ENCODE data around the gene ARHGAP1.

The ARHGAP1 gene

GRCh38 chr11:46692450-46692849 lies 8.0 kb downstream of the ARHGAP1 start:
- DNase-seq: no peak

- DNase-seq: no peak
Observed at GRCh38 chr11:46690702-46691101, 9.7 kb downstream of the ARHGAP1 start.

DNA sequence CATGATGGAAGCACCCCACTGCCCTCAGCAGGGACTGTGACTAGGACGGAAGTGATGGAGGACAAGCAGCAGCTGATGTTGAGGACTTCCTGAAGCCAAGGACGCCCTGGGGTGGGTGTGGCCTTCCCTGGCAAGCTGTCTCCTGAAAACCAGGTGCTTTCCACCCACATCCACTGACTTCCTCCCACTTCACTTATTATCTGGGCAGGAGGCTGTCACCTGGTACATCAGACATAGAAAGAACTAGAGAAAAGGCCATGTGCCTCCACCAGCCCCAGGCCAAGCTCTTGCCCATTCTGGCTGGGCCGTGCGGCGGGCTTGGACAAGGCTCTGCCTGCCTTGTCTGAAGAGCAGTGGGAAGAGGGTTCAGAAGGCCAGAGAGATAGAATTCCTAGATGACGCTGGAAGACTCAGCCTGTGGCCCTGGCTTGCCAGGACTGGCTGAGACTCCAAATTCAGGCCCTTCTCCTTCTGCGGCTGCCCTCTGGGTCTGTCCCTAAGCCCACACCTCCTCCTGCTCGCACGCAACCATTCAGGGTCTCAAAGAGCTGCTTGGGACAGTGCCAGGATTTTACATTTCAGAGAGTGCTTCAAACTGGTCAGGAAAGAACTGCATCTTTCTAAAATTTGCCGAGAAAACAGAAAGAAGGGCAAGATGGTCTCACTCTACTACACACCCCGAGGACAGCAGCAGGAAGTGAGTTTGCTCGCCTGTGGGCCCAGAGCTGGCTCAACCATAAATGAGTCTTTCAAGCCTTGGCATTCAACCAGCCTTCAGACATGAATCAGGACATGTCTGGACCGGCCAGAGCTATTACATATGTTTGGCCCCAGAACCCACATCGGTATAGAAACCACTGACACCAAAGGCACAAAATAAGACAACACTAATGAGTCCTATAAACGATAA lies 13.3 kb downstream of the ARHGAP1 start:
- DNase-seq: no peak

DNA sequence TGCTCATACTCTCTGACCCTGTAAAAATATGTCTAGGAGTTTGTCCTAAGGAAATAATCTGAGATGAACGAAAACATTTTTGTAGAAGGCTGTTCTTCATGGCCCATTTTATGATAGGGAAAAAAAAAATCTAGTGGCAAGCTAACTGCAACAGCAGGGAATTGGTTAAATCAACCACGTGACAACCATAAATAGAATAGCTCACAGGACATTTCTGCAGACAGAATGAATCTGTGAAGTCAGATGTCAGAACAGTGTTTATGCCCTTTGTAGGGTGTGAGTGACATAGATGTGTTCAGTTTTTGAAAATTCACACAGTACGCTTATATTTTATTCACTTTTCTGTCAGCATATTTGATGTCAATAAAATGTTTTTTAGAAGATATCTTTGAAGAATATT lies 16.1 kb downstream of the ARHGAP1 start:
- no peak for DNase-seq

DNA sequence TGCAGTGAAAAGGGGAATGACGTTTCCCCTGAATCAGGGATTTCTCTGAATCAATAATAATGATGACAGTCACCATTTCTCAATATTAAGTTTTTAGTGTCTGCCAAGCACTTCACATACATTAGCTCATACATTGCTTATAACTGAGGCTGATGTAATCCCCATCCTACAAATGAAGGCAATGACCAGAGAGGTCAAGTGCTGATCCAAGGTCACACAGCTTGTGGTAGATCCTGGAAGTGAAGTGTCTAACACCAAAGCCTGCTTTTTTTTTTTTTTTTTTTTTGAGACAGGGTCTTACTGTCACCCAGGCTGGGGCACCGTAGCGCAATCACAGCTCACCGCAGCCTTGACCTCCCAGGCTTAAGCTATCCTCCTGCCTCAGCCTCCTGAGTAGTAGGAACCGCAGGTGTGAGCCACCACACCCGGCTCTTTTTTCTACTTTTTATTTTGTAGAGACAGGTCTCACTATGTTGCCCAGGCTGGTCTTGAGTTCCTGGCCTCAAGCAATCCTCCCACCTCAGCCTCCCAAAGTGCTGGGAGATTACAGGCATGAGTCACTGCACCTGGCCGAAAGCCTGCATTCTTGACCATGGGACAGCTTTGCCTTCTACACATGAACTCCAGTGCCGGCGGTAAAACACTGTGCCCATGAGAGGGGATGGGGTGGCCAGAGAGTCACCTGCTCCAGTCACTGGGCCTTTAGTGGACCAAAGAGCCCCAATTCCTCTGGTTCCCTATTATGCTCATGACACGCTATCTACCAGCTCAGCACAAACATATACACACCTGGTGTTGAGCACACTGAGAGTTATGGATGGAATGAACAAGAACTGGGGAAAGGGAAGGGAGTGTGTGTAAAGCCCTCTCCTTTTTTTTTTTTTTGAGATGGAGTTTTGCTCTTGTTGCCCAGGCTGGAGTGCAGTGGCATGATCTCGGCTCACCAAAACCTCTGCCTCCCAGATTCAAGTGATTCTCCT lies 17.4 kb downstream of the ARHGAP1 start:
- DNase-seq: no peak

DNA sequence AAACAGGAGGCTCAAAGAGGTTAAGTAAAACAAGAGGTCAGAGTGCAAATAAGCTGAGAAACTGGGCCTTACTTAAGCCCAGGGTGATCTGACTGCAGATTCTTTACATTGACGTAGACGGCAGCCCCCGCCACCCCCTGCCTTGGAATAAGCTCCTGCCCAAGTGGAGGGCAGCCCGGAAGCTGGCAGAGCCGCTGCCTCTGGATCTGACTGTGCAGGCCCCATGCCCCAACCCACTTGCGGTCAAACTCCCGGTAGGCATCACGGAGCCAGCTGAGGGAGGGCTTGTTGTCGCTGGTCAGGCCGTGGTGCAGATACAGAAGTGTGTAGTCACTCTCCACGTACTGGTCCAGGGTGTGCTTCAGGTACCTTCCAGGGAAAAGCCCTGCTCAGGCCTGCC lies 18.6 kb downstream of the ARHGAP1 start:
- no peak for DNase-seq

- no peak for DNase-seq
Observed at GRCh38 chr11:46680815-46681214, 19.6 kb downstream of the ARHGAP1 start.

- no peak for DNase-seq
Observed at GRCh38 chr11:46680164-46680760, 20.2 kb downstream of the ARHGAP1 start.

- DNase-seq: no peak
Observed at GRCh38 chr11:46679241-46680163, 20.9 kb downstream of the ARHGAP1 start.

GRCh38 chr11:46678741-46679130 lies 21.7 kb downstream of the ARHGAP1 start:
- no peak for DNase-seq

DNA sequence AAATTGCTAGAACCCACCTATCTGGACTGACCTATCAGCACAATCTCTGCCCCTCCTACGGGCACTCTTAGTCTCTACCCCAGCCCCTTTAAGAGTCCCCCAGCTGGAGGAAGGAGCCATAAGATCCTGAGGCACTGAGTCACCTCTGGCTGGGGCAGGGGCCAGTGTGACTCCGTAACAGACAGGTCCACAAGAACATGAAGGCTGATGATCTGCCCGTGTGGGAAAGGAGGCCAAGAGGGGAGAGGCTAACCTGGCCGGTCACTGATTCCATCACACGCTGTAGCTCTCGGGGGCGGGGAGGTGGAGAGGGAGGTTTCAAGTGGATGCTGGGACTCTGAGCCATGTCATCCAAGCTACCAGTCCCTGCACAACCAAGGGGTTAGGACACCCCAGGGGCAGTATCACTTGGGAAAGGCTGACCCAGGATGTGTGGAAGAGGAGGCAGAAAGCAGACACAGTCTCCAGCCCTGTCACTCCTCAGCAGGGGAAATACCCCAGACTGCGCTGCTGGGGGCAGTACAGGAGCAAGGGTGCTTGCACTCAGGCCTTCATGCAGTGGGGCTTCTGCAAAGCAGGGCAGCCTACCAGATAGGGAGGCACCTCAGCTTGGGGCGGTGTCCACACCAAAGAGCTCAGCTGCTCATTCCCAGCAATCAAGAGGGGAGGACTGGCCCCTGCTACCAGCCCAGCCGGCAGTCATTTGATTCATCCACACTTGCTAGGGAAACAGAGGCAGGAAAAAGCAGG lies 22.3 kb downstream of the ARHGAP1 start:
- no peak for DNase-seq

DNA sequence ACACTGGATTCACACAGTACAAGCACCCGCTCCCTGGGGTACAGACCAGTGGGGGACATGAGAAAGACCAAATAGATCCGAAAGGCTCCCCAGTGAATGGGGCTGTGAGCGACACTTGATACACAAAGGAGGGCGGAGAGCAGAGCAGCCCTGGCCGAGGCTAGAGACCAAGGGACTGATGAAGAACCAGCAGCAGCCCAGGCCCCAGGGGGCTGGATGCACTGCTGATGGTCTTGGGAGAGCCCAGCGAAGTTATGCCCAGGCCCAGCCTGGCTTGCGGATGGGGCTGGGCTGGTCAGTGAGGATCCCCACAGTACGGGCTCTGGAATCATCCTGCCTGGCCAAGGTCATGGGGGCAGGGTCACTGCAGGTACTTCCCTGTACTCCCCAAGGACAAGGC lies 23.2 kb downstream of the ARHGAP1 start:
- no peak for DNase-seq

GRCh38 chr11:46676436-46677158 lies 23.8 kb downstream of the ARHGAP1 start:
- DNase-seq: peak; percentile 14

GRCh38 chr11:46675949-46676348 lies 24.5 kb downstream of the ARHGAP1 start:
- DNase-seq: no peak

DNA sequence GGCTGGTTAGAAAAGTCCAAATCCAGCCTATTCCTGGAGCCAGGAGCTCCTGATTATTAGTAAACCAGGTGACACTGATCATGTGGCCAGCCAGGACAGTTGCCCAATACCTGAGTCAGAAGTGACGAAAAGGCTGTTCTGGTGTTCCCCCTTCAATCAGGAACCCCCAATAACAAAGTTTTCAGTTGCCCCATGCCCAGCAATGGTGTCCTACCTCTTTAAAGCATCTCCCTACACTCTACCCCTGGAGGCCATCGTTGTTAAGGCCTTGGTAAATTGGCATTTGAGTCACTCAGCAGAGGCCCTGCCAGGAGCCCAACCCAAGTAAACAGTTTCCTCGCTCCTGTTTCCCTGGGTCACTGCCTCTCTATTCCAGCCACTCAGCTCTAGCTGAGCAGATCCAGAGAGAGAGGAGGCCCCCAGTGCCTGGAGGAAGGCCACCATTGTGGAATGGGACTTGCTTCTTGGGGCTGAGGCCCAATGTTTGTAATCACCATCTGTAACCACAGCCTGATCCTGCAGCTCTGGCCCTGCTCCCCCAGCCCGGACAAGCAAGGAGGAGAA lies 25.0 kb downstream of the ARHGAP1 start:
- no peak for DNase-seq

- peak; percentile 22 for DNase-seq
Observed at GRCh38 chr11:46674463-46675287, 25.7 kb downstream of the ARHGAP1 start.

DNA sequence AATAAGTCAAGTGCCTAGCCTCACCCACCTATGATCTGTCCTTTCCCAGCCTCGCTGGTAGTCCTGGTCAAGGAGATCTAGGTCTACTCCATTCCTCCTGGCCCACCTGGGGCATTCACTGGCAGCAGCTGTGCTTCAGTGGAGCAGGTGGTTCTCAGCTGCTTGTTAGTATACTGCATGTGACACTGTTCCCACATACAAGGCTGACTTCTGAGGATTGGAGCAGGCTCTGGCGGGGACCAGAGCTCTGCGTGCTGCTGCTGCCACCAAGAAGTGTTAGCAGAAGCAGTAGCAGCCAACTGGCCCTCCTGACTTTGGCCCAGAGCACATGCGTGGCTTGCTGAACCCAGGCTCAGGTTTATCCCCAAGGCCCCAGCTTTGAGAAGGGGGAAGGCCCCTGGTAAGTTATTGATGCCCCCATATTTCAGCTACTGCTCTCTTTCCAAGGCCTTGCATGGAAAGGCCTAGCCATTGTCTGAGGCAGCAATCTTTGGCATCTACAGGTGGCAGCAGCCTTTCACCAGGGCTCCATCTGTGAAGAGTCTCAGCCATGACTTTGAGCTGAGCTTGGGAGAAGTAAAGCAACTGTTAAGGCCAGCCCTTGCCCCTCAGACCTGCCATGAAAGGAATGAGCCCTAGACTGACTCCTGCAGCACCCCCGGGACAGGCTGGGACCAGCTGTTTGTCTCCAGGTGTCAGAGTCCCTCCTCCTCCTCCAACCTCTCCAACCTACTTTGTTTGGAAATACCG lies 26.5 kb downstream of the ARHGAP1 start:
- no peak for DNase-seq

DNA sequence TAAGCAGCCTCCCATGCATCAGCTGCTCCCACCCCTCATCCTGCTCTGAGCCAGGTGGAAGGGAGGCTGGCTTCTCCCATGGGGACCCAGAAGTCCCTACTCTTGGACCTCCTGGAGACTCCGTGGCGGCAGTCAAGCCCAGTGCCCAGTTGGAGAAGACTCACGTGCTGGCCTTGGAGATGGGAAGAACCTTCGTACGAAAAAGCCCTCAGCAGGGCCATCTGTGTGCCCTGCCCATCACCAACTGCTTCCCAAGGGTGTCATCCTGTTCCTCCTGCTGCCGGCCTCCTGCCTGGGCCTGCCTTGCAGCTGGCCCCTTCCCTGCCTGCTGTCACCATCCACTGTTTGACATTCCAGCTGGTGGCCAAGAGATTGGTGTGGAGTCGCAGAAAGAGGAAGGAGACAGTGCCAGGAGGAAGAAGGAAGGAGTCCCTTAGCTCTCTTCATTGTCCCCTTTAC lies 28.0 kb downstream of the ARHGAP1 start:
- no peak for DNase-seq

DNA sequence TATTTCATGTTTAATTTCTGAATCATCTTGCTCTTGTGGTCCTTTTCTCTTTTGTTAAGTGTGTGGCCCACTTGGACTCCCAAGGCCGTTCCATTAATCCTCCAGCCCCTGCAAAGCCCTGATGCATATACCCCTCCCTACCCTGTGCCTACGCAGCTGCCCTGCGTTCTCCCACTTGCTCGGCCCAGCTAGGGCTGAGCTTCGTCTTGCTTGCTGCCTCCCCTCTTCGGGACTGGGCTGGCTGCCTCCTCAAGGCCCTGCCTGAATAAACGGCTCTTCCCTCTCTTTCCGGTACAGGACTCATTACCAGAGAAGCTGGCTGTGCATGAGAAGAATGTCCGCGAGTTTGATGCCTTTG lies 28.5 kb downstream of the ARHGAP1 start:
- DNase-seq: no peak

Measured in CD4-positive, alpha-beta T cell treated with Interleukin-17A for 1 hour (primary cell).